Lower lobe of right lung (tissue), 2 donors: ENCODE data around the gene CLASP1. TPM values are rescaled to one million over a fixed set of nuclear protein-coding genes. Genes with fewer than 3 reads are reported as not detected.

Experiments used
- ATAC-seq, 2 donors: fragments of 200-7000 bp; cut with Tn5 transposase; one replicate each; pipeline ENCODE4 v1.9.1; 2020 to 2022; ENCODE audit warnings: mild to moderate bottlenecking in 2 of 2, moderate library complexity in 2 of 2
- DNase-seq: peaks from one replicate; pipeline ENCODE4 v3.0.0-alpha.2; 2020
- H3K27ac ChIP-seq: fragments of 200-600 bp; one replicate; pipeline ENCODE4 v1.8.0; 2022
- H3K27me3 ChIP-seq: fragments of 200-600 bp; one replicate; pipeline ENCODE4 v1.8.0; 2022; ENCODE audit warnings: low read depth
- H3K36me3 ChIP-seq: fragments of 200-600 bp; one replicate; pipeline ENCODE4 v1.8.0; 2022; ENCODE audit warnings: mild to moderate bottlenecking
- H3K4me1 ChIP-seq: fragments of 200-600 bp; one replicate; pipeline ENCODE4 v1.8.0; 2022
- H3K4me3 ChIP-seq: fragments of 200-600 bp; one replicate; pipeline ENCODE4 v1.8.0; 2022; ENCODE audit warnings: mild to moderate bottlenecking
- H3K9me3 ChIP-seq: fragments of 200-600 bp; one replicate; pipeline ENCODE4 v1.8.0; 2022
- intact Hi-C: fragments of 100-400 bp; cut with DNase I; formaldehyde crosslinking; loops from one replicate; pipeline ENCODE4 v1.11.0; 2022
- total RNA-seq: library from RNA; stranded (reverse); fragmentation: NEBNext Ultra II Directional; extraction: Animal tissue kit (Norgen Biotek cat#: 25700); gene quantifications from one replicate; pipeline ENCODE4 v1.2.1, GENCODE V29; 2021
- TF ChIP-seq, protein P1 (sequence below): fragments of 200-600 bp; IDR thresholded peaks from one replicate; pipeline ENCODE4 v1.8.0; 2022; ENCODE audit warnings: antibody characterized with exemption, mild to moderate bottlenecking
- donor health status: DM: no; HTN: yes; CAD: no; lungs with severe emphysema.

Gene CLASP1
- total RNA-seq, 1 donor from 2014 or later = 45.8 TPM

GRCh38 chr2:121419081-121419699 lies 230.1 kb downstream of the CLASP1 start:
- DNase-seq (no peak), ATAC-seq (no peak)
- no peaks in the 10 kb centered on the region for H3K9me3 ChIP-seq
- H3K36me3 ChIP-seq = peaks cover 71% of the 10 kb centered on the region
- H3K4me1 ChIP-seq = no peaks in the 10 kb centered on the region
- no peak overlapping the region for H3K27ac ChIP-seq
- intact Hi-C loops = no loop called here
- no peaks in the 10 kb centered on the region for H3K27me3 ChIP-seq
- no peak overlapping the region for H3K4me3 ChIP-seq
- TF ChIP-seq, protein P1, sequence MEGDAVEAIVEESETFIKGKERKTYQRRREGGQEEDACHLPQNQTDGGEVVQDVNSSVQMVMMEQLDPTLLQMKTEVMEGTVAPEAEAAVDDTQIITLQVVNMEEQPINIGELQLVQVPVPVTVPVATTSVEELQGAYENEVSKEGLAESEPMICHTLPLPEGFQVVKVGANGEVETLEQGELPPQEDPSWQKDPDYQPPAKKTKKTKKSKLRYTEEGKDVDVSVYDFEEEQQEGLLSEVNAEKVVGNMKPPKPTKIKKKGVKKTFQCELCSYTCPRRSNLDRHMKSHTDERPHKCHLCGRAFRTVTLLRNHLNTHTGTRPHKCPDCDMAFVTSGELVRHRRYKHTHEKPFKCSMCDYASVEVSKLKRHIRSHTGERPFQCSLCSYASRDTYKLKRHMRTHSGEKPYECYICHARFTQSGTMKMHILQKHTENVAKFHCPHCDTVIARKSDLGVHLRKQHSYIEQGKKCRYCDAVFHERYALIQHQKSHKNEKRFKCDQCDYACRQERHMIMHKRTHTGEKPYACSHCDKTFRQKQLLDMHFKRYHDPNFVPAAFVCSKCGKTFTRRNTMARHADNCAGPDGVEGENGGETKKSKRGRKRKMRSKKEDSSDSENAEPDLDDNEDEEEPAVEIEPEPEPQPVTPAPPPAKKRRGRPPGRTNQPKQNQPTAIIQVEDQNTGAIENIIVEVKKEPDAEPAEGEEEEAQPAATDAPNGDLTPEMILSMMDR = no peak

GRCh38 chr2:121418494-121419058 lies 230.7 kb downstream of the CLASP1 start:
- H3K4me3 ChIP-seq = no peak overlapping the region
- ATAC-seq (no peak), DNase-seq (no peak)
- intact Hi-C loops = no loop called here
- no peak overlapping the region for H3K27ac ChIP-seq
- TF ChIP-seq, protein P1 = no peak
- no peaks in the 10 kb centered on the region for H3K4me1 ChIP-seq
- H3K9me3 ChIP-seq = no peaks in the 10 kb centered on the region
- H3K36me3 ChIP-seq = peaks cover 70% of the 10 kb centered on the region
- H3K27me3 ChIP-seq = no peaks in the 10 kb centered on the region

DNA sequence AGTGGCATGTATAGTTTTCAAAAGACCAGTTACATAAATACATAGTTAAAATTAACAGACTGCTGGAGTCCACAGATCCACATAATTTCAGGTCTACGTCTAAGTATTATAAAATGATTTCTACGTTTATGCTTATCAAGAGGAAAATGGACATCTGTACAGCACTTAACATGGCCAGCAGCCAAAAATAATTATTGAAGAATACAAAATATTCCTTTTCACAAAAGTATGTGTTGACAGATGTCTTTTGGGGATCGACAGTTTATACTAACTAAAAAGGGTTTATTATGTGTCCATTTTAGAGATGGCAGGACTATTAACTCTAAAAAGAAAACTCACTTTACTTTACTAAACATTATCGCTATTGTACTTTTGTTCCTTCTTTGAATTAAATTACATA lies 231.4 kb downstream of the CLASP1 start:
- no peak for ATAC-seq
- TF ChIP-seq, protein P1 = no peak
- no peak overlapping the region for H3K27ac ChIP-seq
- intact Hi-C loops = no loop called here
- H3K9me3 ChIP-seq = no peaks in the 10 kb centered on the region
- H3K4me3 ChIP-seq = no peak overlapping the region
- peaks cover 68% of the 10 kb centered on the region for H3K36me3 ChIP-seq
- no peaks in the 10 kb centered on the region for H3K27me3 ChIP-seq
- no peaks in the 10 kb centered on the region for H3K4me1 ChIP-seq
- no peak for DNase-seq

DNA sequence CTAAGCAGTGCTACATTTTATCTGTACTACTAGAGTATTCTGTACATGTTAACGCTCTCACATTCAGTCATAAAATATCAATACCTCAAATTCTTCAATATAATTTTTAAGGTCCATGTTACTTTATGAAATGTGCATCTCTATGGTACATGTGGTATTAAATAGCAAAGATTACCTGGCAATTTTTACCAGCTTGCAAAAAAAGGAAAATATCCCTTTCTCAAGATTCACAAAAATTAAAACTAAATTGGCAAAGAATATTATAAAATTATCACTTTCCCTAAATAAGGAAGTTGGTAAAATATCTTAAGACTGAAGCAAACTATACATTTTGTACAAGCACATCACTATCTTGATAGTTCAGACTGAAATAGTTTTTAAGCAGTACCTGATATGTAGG lies 233.5 kb downstream of the CLASP1 start:
- H3K36me3 ChIP-seq = peaks cover 66% of the 10 kb centered on the region
- DNase-seq (no peak), ATAC-seq (no peak)

DNA sequence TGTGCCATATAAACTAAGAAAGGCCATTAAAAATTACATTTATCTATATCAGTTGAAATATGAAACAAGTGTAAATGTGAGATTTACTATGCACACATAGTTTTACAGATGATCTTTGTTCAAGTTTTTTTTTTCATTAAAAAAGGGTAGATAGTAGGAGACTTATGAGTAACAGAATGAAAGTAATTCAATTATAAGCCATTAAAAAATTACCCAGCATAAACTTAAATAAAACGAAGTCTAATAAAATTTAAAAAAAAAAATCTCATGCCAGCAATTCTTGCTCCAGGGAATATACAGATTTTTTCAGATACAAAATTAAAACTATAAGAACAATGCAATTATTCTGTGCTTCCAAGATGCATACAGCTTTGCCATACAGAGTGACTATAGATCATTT lies 236.9 kb downstream of the CLASP1 start:
- Histone ChIP-seq H3K27me3 (no peaks in the 10 kb centered on the region), H3K36me3 (peaks cover 66% of the 10 kb centered on the region), H3K4me1 (no peaks in the 10 kb centered on the region)

More for the DNA sequence above, 233.5 kb downstream of the CLASP1 start:
- Histone ChIP-seq H3K27me3 (no peaks in the 10 kb centered on the region), H3K4me1 (no peaks in the 10 kb centered on the region), H3K27ac (no peak overlapping the region), H3K9me3 (no peaks in the 10 kb centered on the region), H3K4me3 (no peak overlapping the region)
- intact Hi-C loops = no loop called here
- TF ChIP-seq, protein P1 = no peak

More for the DNA sequence above, 236.9 kb downstream of the CLASP1 start:
- ATAC-seq (no peak), DNase-seq (no peak)
- H3K4me3 ChIP-seq = no peak overlapping the region
- intact Hi-C loops = no loop called here
- TF ChIP-seq, protein P1 = no peak
- H3K27ac ChIP-seq = no peak overlapping the region
- H3K9me3 ChIP-seq = no peaks in the 10 kb centered on the region
